Mesothelial cell of epicardium (in vitro differentiated cells): ENCODE measurements around the gene TECPR2. TPM values are rescaled to one million over a fixed set of nuclear protein-coding genes. Genes with fewer than 3 reads are reported as not detected.

ENCODE experiments used
- DNase-seq, 2 experiments: peaks; one replicate each; pipeline ENCODE4 v3.0.0; 2021; ENCODE audit warnings: low spot score in 2 of 2; ENCODE audit not compliant: unreplicated experiment in 2 of 2
- H3K27ac Mint-ChIP-seq: 2 replicates; pipeline ENCODE4 v1.8.0; 2021; ENCODE audit warnings: mixed read lengths
- H3K27me3 Mint-ChIP-seq: 2 replicates; pipeline ENCODE4 v1.8.0; 2021; ENCODE audit warnings: low read depth, mixed read lengths
- H3K36me3 Mint-ChIP-seq: 2 replicates; pipeline ENCODE4 v1.8.0; 2021; ENCODE audit warnings: mixed read lengths
- H3K4me1 Mint-ChIP-seq: 2 replicates; pipeline ENCODE4 v1.8.0; 2021; ENCODE audit warnings: mixed read lengths
- H3K4me3 Mint-ChIP-seq: 2 replicates; pipeline ENCODE4 v1.8.0; 2021; ENCODE audit warnings: mild to moderate bottlenecking, moderate library complexity, mixed read lengths
- H3K9me3 Mint-ChIP-seq: 2 replicates; pipeline ENCODE4 v1.8.0; 2021; ENCODE audit warnings: mixed read lengths
- CTCF ChIP-seq: fragments of 200-600 bp; sonication (generic); IDR thresholded peaks from one replicate; pipeline ENCODE4 v1.5.0; 2021; ENCODE audit warnings: antibody characterized with exemption; ENCODE audit not compliant: unreplicated experiment
- total RNA-seq: library from RNA; stranded (reverse); gene quantifications from 3 replicates; pipeline ENCODE4 v1.2.1, GENCODE V29; 2021

Gene TECPR2
- total RNA-seq, 1 donor from 2014 or later, result 30.0 TPM

DNA sequence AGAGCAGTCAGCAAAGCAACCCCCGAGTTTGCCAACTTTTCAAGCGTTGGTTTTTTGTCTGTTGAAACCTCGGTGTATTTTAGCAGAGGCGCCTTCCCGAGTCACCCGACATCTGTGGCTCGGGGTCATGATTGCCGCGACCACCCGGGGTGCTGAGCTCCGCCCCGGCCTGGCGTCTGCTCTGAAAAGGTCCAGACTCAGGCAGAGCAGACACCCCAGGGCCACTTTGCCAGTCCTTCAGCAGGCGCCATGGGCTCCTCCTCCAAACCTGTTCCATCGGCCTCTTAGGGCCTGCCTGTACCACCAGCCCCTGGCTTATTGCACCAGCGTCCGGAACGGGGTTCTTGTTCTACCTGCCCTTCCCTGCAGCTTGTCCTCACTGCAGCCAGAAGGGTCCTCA lies 127.7 kb downstream of the TECPR2 start:
- H3K36me3 Mint-ChIP-seq, result no peaks in the 10 kb centered on the region

DNA sequence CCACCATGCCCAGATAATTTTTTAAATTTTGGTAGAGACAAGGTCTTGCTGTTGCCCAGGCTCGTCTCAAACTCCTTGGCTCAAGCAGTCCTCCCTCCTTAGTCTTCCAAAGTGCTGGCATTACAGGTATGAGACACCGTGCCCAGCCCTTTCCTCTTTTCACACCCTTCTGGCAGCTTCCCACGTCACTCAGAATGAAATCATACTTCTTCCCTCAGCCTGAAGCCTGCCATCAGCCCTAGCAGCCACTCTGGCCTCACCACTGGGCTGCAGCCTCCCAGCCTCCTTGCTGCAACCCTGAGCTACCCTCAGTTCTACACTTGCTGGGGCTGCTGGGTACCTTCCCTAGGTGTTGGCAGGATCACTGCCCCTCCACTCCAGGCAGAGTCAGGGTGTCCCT lies 128.6 kb downstream of the TECPR2 start:
- H3K9me3 Mint-ChIP-seq, result no peaks in the 10 kb centered on the region
- no peaks in the 10 kb centered on the region for H3K27me3 Mint-ChIP-seq
- H3K36me3 Mint-ChIP-seq, result no peaks in the 10 kb centered on the region
- peaks cover 5% of the 10 kb centered on the region for H3K4me1 Mint-ChIP-seq
- no peak overlapping the region for H3K4me3 Mint-ChIP-seq
- no peak overlapping the region for H3K27ac Mint-ChIP-seq
- DNase-seq, result no peak
- TF ChIP-seq CTCF, result no peak

More for the DNA sequence above, 127.7 kb downstream of the TECPR2 start:
- peaks cover 5% of the 10 kb centered on the region for H3K4me1 Mint-ChIP-seq
- H3K27me3 Mint-ChIP-seq, result no peaks in the 10 kb centered on the region
- no peaks in the 10 kb centered on the region for H3K9me3 Mint-ChIP-seq
- no peak overlapping the region for H3K27ac Mint-ChIP-seq
- TF ChIP-seq CTCF, result no peak
- DNase-seq, result no peak
- H3K4me3 Mint-ChIP-seq, result no peak overlapping the region

DNA sequence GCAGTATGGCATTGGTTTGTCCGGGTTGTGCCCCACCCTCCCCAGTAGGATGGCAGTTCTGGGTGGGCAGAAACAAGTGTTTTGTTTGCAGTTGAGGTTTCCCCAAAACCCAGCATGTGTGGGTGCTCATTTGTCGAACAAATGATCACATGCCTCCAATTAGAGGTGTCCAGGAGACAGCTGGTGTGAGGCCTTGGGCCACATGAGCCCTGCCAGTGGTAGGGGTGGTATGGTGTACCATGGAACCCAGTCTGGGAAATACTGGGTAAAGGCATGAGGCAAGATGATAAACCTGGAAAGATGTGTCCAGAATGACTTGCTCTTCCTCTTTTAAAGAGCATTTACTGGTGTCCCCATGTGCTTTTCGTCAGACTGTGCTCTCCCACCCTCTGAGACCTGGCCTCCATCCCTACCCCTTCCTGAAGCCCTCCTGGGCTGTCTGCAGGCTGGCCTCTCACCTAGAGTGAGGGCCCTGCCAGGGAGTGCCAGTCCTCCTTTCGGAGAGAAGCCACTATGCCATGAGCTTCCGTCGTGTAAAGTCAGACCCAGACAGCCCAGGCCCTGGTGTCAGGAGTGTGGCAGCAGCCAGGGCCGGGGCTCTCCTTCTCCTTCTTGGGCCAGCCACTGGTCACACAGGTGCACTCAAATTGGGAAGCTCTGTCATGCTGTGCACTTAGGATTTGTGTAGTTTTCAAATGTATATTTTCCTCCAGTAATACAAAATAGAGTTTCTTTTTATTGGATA lies 129.2 kb downstream of the TECPR2 start:
- H3K36me3 Mint-ChIP-seq, result no peaks in the 10 kb centered on the region
- TF ChIP-seq CTCF, result no peak
- no peak overlapping the region for H3K4me3 Mint-ChIP-seq
- no peaks in the 10 kb centered on the region for H3K9me3 Mint-ChIP-seq
- no peak overlapping the region for H3K27ac Mint-ChIP-seq
- peaks cover under 1% of the 10 kb centered on the region for H3K4me1 Mint-ChIP-seq
- no peak for DNase-seq
- H3K27me3 Mint-ChIP-seq, result no peaks in the 10 kb centered on the region

DNA sequence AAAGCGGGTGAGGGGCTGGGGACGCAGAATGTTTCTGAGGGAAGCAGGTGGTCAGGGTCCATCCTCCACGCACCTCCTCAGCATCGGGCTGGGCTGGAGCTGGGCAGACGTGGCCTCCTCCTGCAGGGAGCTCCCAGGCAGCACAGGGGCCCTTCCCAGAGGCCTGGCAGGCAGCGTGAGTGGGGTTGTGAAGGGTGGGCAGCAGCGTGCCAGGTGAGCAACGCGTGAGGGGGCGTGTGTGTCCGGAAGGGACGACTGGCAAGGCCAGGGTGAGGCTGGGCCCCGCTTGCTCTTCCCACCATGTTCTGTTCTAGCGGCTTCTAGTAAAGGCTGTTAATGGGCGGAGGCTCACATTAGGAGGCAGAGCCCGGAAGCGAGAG lies 129.8 kb downstream of the TECPR2 start:
- no peak overlapping the region for H3K27ac Mint-ChIP-seq
- TF ChIP-seq CTCF, result no peak
- no peaks in the 10 kb centered on the region for H3K9me3 Mint-ChIP-seq
- no peaks in the 10 kb centered on the region for H3K27me3 Mint-ChIP-seq
- no peak for DNase-seq
- H3K4me1 Mint-ChIP-seq, result no peaks in the 10 kb centered on the region
- H3K4me3 Mint-ChIP-seq, result no peak overlapping the region
- no peaks in the 10 kb centered on the region for H3K36me3 Mint-ChIP-seq

DNA sequence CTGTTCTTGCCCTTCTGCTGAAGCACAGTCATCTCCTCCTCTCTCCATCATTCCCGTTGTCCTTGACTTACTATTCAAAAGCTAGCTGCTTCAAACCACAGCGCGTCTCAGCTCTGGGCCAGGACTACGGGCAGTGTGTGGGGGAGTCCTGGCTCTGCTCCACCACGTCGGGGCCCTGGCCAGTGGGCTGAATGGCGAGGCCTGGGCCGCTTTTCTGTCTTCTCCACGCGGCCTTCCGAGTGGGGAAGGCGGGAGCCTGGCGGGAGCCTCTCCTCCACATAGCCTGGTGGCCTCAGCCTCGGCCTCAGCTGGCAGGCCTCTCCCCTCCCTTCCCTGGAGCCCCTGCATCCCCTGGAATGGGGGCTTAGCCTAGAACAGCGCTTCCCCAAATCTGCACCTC lies 130.4 kb downstream of the TECPR2 start:
- Mint-ChIP-seq H3K36me3 (peaks cover 2% of the 10 kb centered on the region), H3K4me1 (no peaks in the 10 kb centered on the region), H3K27me3 (no peaks in the 10 kb centered on the region), H3K4me3 (no peak overlapping the region), H3K9me3 (no peaks in the 10 kb centered on the region), H3K27ac (no peak overlapping the region)
- no peak for DNase-seq
- no peak for TF ChIP-seq CTCF

DNA sequence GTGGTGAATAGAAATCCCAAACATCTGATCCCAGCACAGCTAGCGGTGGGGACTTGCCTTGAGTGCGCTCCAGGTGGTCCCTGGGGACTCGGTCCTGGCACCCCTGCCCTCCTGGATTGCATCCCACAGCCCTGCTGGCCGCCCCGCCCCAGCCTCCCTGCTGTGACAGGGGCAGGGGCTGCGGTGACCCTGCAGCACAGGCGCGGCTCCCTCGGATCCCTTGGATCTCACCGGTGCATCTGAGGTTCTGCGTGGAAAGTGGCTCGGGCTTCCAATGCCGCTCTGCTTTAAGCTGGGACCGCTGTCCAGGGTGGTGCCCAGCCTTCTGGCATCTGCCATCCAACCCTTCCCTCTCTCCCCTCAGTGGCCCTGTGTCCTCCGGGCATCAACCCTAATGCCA lies 130.8 kb downstream of the TECPR2 start:
- Mint-ChIP-seq H3K27me3 (no peaks in the 10 kb centered on the region), H3K4me1 (no peaks in the 10 kb centered on the region), H3K36me3 (peaks cover 3% of the 10 kb centered on the region), H3K27ac (no peak overlapping the region), H3K4me3 (no peak overlapping the region), H3K9me3 (no peaks in the 10 kb centered on the region)
- DNase-seq, result no peak
- TF ChIP-seq CTCF, result no peak
